ENCODE results near the gene COQ10B. TPM values are rescaled to one million over a fixed set of nuclear protein-coding genes. Genes with fewer than 3 reads are reported as not detected.

The COQ10B gene
- polyA plus RNA-seq, 3 donors: 15.6 to 20.3 (median 15.9) TPM

- DNase-seq (ENCODE audit: extremely low read depth in 1 of 11, low read depth in 9 of 11, low spot score in 4 of 11): no peak
These were observed 42.2 kb downstream of the COQ10B start for GRCh38 chr2:197495433-197496134.

- DNase-seq (ENCODE audit: extremely low read depth in 1 of 11, low read depth in 9 of 11, low spot score in 4 of 11): no peak
These were observed 43.3 kb downstream of the COQ10B start for GRCh38 chr2:197496695-197497094.

- no peak for DNase-seq (ENCODE audit: extremely low read depth in 1 of 11, low read depth in 9 of 11, low spot score in 4 of 11)
These were observed 44.0 kb downstream of the COQ10B start for GRCh38 chr2:197497326-197497725.

GRCh38 chr2:197498235-197498936 lies 45.0 kb downstream of the COQ10B start:
- DNase-seq (ENCODE audit: extremely low read depth in 1 of 11, low read depth in 9 of 11, low spot score in 4 of 11): no peak

GRCh38 chr2:197498937-197499593 lies 45.7 kb downstream of the COQ10B start:
- peak in 9 of 11 donors; percentile 41 to 79 (median 61) for DNase-seq (ENCODE audit: extremely low read depth in 1 of 11, low read depth in 9 of 11, low spot score in 4 of 11)

GRCh38 chr2:197499594-197500502 lies 46.5 kb downstream of the COQ10B start, which contains the start of the genes HSPD1 and HSPE1:
Gene HSPD1, minus strand, starts transcription at chr2:197499840. Its CDS starts 992 bp downstream, at chr2:197498848.
Gene HSPE1, plus strand, starts transcription at chr2:197500379. Its CDS starts 58 bp downstream, at chr2:197500437.
- peak; percentile 98 to 100 (median 100) for DNase-seq (ENCODE audit: extremely low read depth in 1 of 11, low read depth in 9 of 11, low spot score in 4 of 11)

- DNase-seq (ENCODE audit: extremely low read depth in 1 of 11, low read depth in 9 of 11, low spot score in 4 of 11): peak in 4 of 11 donors; percentile 20 to 35 (median 25)
These were observed 47.3 kb downstream of the COQ10B start for GRCh38 chr2:197500503-197501131.

- DNase-seq (ENCODE audit: extremely low read depth in 1 of 11, low read depth in 9 of 11, low spot score in 4 of 11): no peak
These were observed 48.8 kb downstream of the COQ10B start for GRCh38 chr2:197502201-197502600.

- no peak for DNase-seq (ENCODE audit: extremely low read depth in 1 of 11, low read depth in 9 of 11, low spot score in 4 of 11)
These were observed 49.3 kb downstream of the COQ10B start for GRCh38 chr2:197502685-197503084.

- DNase-seq (ENCODE audit: extremely low read depth in 1 of 11, low read depth in 9 of 11, low spot score in 4 of 11): no peak
These were observed 50.6 kb downstream of the COQ10B start for GRCh38 chr2:197504000-197504399.

- no peak for DNase-seq (ENCODE audit: extremely low read depth in 1 of 11, low read depth in 9 of 11, low spot score in 4 of 11)
These were observed 51.2 kb downstream of the COQ10B start for GRCh38 chr2:197504512-197504911.

- DNase-seq (ENCODE audit: extremely low read depth in 1 of 11, low read depth in 9 of 11, low spot score in 4 of 11): no peak
These were observed 53.3 kb downstream of the COQ10B start for GRCh38 chr2:197506658-197507057.

- no peak for DNase-seq (ENCODE audit: extremely low read depth in 1 of 11, low read depth in 9 of 11, low spot score in 4 of 11)
These were observed 60.6 kb downstream of the COQ10B start for GRCh38 chr2:197513915-197514314.

GRCh38 chr2:197514754-197515153 lies 61.4 kb downstream of the COQ10B start:
- no peak for DNase-seq (ENCODE audit: extremely low read depth in 1 of 11, low read depth in 9 of 11, low spot score in 4 of 11)

GRCh38 chr2:197515315-197515738 lies 62.0 kb downstream of the COQ10B start:
- peak in 4 of 11 donors; percentile 20 to 27 (median 24) for DNase-seq (ENCODE audit: extremely low read depth in 1 of 11, low read depth in 9 of 11, low spot score in 4 of 11)

GRCh38 chr2:197515739-197516392 lies 62.5 kb downstream of the COQ10B start, which contains the start of gene MOB4:
Gene MOB4, plus strand, starts transcription at chr2:197516066. Its CDS starts 21 bp downstream, at chr2:197516087.
- peak in 10 of 11 donors; percentile 93 to 96 (median 94) for DNase-seq (ENCODE audit: extremely low read depth in 1 of 11, low read depth in 9 of 11, low spot score in 4 of 11)

GRCh38 chr2:197516393-197516761 lies 63.0 kb downstream of the COQ10B start:
- peak in 6 of 11 donors; percentile 14 to 30 (median 16) for DNase-seq (ENCODE audit: extremely low read depth in 1 of 11, low read depth in 9 of 11, low spot score in 4 of 11)

- DNase-seq (ENCODE audit: extremely low read depth in 1 of 11, low read depth in 9 of 11, low spot score in 4 of 11): no peak
These were observed 63.8 kb downstream of the COQ10B start for GRCh38 chr2:197517150-197517549.

All from renal cortex interstitium (tissue), 11 donors.